Measurements from ENCODE around the gene PARP1.
A peak's percentile ranks its signal among the peaks of the same experiment; 100 is the strongest.

The PARP1 gene

GRCh38 chr1:226405411-226405988 is 2.4 kb downstream of the PARP1 start:
- DNase-seq (ENCODE audit: low spot score), result no peak

DNA sequence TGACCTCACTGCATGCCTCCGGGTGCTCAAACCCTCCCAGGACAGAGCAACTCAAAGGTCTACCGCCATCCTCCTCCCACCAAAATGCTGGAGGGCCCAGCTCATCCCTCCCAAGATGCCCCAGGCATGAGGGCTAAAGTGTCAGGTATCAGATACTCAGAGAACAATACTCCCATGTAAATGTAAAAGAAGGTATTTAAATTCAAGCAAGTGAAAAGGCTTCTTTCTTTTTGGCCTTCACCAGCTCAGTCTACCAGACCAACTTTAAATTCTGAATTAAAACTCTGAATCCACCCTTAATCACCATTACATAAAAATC is 3.0 kb downstream of the PARP1 start:
- DNase-seq (ENCODE audit: low spot score), result no peak

- DNase-seq (ENCODE audit: low spot score), result no peak
Observed at GRCh38 chr1:226404063-226404903, 3.6 kb downstream of the PARP1 start.

GRCh38 chr1:226403201-226404034 is 4.5 kb downstream of the PARP1 start:
- peak; percentile 37 for DNase-seq (ENCODE audit: low spot score)

DNA sequence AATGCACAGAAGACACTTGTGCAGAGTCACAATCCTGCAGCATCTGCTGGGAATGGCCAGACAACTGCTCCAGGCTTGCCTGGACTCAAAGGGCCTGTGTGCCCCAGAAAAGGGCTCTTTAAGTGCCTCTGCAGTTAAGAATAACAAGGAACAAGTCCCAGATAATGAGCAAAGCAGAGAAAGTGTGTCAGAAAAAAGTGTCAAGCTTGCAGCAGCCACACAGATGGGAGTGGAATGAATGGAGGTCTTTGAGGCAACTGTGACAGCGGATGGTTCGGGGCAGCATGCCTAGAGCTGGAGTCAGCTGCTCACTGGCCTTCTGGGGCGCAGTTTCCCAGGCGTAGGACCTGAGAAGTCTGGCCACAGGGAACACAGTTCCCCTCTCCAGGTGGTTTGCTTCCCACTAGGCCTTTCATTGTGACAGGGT is 5.1 kb downstream of the PARP1 start:
- no peak for DNase-seq (ENCODE audit: low spot score)

DNA sequence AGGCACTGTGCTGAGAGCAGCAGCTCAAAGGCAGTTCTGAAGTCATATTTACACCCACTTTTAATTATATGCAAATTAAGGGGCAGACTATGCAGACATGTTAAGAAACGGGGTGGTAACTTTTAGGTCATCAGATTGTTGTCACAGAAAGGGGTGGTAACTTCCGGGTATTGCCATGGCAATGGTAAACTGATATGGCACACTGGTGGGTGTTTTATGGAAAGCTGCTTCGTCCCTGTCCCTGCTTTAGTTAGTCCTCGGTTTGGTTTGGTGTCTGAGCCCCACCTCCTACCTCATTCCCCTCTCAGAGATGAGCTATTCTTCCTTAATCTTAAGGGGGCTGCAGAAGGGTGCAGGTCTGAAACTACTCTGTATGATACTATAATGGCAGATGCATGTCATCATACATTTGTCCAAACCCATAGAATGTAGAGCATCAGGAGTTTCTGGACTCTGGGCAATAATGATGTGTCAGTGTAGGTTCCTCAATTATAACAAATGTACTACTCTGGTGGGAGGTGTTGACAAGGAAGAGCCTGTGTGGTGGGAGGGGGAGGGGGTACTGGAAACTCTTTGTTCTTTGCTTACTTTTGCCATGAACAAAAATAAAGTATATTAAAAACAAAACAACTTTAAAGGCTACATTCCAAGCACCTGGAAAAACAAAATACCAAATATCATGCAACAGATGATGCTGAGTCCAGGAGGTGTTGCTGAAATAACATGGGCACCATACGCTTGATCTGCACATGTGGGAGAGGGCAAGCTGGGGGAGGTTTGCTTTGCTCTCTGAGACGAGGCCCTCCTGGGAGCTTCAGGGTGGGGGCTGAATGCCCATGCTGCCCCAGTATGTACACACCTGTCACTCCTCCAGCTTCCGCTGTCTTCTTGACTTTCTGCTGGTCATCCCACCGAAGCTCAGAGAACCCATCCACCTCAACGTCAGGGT is 6.3 kb downstream of the PARP1 start:
- DNase-seq (ENCODE audit: low spot score), result no peak

GRCh38 chr1:226400519-226401354 is 7.2 kb downstream of the PARP1 start:
- no peak for DNase-seq (ENCODE audit: low spot score)

DNA sequence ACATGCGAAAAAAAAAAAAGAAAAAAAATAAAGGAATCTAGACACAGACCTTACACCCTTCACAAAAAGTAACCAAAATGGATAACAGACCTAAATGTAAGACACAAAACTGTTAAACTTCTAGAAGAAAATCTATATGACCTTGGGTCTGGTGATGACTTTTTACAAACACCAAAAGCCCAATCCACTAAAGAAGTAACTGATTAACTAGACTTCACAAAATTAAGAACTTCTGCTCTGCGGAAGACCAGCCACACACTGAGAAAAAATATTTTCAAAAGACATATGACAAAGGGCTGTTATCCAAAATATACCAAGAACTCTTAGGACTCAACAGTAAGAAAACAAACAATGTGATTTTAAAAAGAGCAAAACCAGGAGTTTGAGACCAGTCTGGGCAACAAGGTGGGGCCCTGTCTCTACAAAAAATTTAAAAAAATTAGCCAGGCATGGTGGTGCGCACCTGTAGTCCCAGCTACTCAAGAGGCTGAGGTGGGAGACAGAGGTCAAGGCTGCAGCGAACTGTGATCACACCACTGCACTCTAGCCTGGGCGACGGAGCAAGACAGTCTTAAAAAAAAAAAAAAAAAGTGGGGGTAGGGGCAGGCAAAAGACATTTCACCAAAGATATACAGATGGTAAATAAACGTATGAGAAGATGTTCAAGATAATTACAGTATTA is 9.8 kb downstream of the PARP1 start:
- DNase-seq (ENCODE audit: low spot score), result no peak

DNA sequence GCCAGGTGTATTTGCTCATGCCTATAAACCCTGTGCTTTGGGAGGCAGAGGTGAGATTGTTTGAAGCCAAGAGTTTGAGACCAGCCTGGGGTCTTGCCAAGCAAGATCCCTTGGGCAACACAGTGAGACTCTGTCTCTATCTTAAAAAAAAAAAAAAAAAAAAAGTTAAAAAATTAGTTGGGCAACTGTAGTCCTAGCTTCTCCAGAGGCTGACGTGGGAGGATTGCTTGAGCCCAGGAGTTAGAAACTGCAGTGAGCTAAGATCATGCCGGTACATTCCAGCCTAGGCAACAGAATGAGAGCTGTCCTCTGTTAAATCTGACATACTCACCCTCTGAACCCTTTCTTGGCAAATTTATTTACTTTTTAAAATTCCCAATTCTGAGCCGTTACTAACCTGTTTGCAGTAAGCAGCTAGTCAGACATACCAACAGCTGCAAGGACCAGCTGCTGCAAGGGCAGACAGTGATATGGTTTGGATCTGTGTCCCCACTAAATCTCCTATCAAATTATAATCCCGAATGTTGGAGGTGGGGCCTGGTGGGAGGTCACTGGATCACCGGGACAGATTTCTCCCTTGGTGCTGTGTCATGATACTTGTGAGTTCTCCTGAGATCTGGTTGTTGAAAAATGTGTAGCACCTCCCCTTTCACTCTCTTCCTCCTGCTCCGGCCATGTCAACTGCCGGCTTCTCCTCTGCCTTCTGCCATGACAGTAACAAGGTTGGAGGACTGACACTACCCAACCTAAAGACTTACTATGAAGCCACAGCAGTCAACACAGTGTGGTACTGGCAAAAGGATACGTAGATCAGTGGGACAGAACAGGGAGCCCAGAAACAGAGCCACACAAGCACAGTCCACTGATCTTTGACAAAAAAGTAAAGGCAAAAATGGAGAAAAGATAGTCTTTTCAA is 10.6 kb downstream of the PARP1 start:
- DNase-seq (ENCODE audit: low spot score), result no peak

DNA sequence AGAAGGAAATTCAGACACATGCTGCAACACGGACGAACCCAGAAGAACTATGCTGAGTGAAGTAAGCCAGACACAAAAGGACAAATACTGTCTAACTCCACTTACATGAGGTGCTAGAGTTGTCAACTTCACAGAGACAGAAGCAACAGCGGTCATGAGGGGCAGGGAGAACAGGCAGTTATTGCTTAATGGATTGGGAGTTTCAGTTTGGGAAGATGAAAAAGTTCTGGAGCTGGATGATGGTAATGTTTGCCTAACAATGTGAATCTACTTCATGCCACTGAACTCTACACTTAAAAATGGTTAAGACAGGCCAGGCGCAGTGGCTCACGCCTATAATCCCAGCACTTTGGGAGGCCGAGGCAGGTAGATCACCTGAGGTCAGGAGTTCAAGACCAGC is 12.1 kb downstream of the PARP1 start:
- no peak for DNase-seq (ENCODE audit: low spot score)

- no peak for DNase-seq (ENCODE audit: low spot score)
Observed at GRCh38 chr1:226394462-226394861, 13.4 kb downstream of the PARP1 start.

DNA sequence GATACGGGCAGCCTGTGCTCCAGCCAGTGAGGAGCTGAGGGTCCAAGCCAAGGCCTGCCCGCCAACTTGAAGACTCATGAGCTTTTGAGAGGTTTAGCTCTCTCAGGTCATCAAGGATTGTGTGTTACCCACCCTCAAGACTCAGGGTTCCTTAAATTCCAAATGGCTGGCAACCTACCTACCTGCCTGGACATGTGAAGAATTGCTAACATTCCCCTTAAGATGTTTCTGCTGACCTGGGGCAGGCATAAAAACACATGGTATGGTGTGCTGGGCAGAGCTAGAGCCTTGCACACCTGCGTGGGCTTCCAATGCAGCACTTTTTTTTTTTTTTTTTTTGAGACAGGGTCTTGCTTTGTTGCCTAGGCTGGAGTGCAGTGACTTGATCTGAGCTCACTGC is 17.2 kb downstream of the PARP1 start:
- no peak for DNase-seq (ENCODE audit: low spot score)

GRCh38 chr1:226388131-226388530 is 19.8 kb downstream of the PARP1 start:
- DNase-seq (ENCODE audit: low spot score), result no peak

DNA sequence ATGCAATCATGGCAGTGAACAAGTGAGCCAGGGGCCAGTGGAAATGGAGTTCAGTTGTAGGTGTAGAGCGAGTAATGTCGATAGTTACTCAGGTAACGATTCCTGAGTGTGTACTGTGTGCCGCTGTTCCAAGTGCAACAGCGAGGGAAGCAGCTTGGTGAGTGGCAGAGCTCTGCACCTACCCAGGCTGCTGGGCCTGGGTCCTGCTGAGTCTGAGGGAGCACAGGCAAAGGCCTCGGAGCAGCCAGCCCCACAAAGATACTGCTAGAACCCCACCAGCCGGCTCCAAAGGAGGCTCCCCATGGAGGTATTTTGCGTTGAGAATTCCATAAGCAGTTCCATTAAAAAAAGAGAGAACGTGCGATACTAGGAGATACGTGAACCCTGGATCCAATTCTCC is 23.2 kb downstream of the PARP1 start:
- no peak for DNase-seq (ENCODE audit: low spot score)

- DNase-seq (ENCODE audit: low spot score), result no peak
Observed at GRCh38 chr1:226384040-226384439, 23.9 kb downstream of the PARP1 start.

- no peak for DNase-seq (ENCODE audit: low spot score)
Observed at GRCh38 chr1:226382030-226382429, 25.9 kb downstream of the PARP1 start.

GRCh38 chr1:226381226-226381998 is 26.5 kb downstream of the PARP1 start:
- DNase-seq (ENCODE audit: low spot score), result no peak

GRCh38 chr1:226378071-226378470 is 29.8 kb downstream of the PARP1 start:
- DNase-seq (ENCODE audit: low spot score), result no peak

All from RKO (cell line).